GM18519 (cell line): Measurements from ENCODE around the gene GRM4.

Experiments used
- ATAC-seq: cut with Tn5 transposase; IDR thresholded peaks from one replicate; pipeline ENCODE4 v1.9.1; 2021; ENCODE audit warnings: mild to moderate bottlenecking, moderate library complexity; ENCODE audit not compliant: unreplicated experiment, low FRiP score

Gene GRM4

GRCh38 chr6:34113532-34113931, 32.4 kb downstream of the GRM4 start:
- ATAC-seq: no peak

- ATAC-seq: no peak
Observed at GRCh38 chr6:34112126-34112525, 33.8 kb downstream of the GRM4 start.

- no peak for ATAC-seq
Observed at GRCh38 chr6:34110610-34111009, 35.3 kb downstream of the GRM4 start.

GRCh38 chr6:34108176-34108575, 37.7 kb downstream of the GRM4 start:
- no peak for ATAC-seq

GRCh38 chr6:34106900-34107299, 39.0 kb downstream of the GRM4 start:
- no peak for ATAC-seq

GRCh38 chr6:34106421-34106820, 39.5 kb downstream of the GRM4 start:
- ATAC-seq: no peak

GRCh38 chr6:34104628-34105027, 41.3 kb downstream of the GRM4 start:
- ATAC-seq: no peak

- no peak for ATAC-seq
Observed at GRCh38 chr6:34104186-34104585, 41.7 kb downstream of the GRM4 start.

- no peak for ATAC-seq
Observed at GRCh38 chr6:34103321-34103720, 42.6 kb downstream of the GRM4 start.

GRCh38 chr6:34102696-34103095, 43.2 kb downstream of the GRM4 start:
- ATAC-seq: no peak

GRCh38 chr6:34102099-34102656, 43.7 kb downstream of the GRM4 start:
- ATAC-seq: no peak

- no peak for ATAC-seq
Observed at GRCh38 chr6:34100788-34101187, 45.1 kb downstream of the GRM4 start.

GRCh38 chr6:34099878-34100277, 46.0 kb downstream of the GRM4 start:
- ATAC-seq: no peak

GRCh38 chr6:34098045-34098936, 47.6 kb downstream of the GRM4 start:
- no peak for ATAC-seq

- no peak for ATAC-seq
Observed at GRCh38 chr6:34096814-34097213, 49.1 kb downstream of the GRM4 start.

- ATAC-seq: no peak
Observed at GRCh38 chr6:34096193-34096592, 49.7 kb downstream of the GRM4 start.

GRCh38 chr6:34095741-34096140, 50.1 kb downstream of the GRM4 start:
- ATAC-seq: no peak

- no peak for ATAC-seq
Observed at GRCh38 chr6:34095136-34095505, 50.8 kb downstream of the GRM4 start.

GRCh38 chr6:34094474-34095135, 51.3 kb downstream of the GRM4 start:
- no peak for ATAC-seq

- no peak for ATAC-seq
Observed at GRCh38 chr6:34093854-34094430, 51.9 kb downstream of the GRM4 start.

- no peak for ATAC-seq
Observed at GRCh38 chr6:34093206-34093605, 52.7 kb downstream of the GRM4 start.
